Neural cell (in vitro differentiated cells): ENCODE data around the gene PPP1R2B. TPM values are rescaled to one million over a fixed set of nuclear protein-coding genes. Genes with fewer than 3 reads are reported as not detected.

ENCODE experiments used
- H2AFZ ChIP-seq: fragments of 200-600, 300-800 bp; sonication (generic), shearing (Covaris generic); 2 replicates; pipeline ENCODE4 v1.6.0; 2014; ENCODE audit warnings: low read depth, mild to moderate bottlenecking, antibody characterized with exemption, low read length, moderate library complexity
- H3F3A ChIP-seq: fragments of 200-600 bp; shearing (Covaris generic); 2 replicates; pipeline ENCODE4 v1.6.1; 2016; ENCODE audit warnings: mild to moderate bottlenecking, moderate library complexity, mixed read lengths, antibody characterized with exemption, low read length; ENCODE audit not compliant: insufficient read depth, poor library complexity, severe bottlenecking
- H3K27ac ChIP-seq: fragments of 200-600, 300-800 bp; sonication (generic), shearing (Covaris generic); 2 replicates; pipeline ENCODE4 v1.5.1; 2014; ENCODE audit warnings: mild to moderate bottlenecking, low read length, moderate library complexity
- H3K27me3 ChIP-seq: fragments of 300-800, 200-600 bp; sonication (generic), shearing (Covaris generic); 2 replicates; pipeline ENCODE4 v1.6.0; 2014; ENCODE audit warnings: mild to moderate bottlenecking, low read depth, low read length, moderate library complexity; ENCODE audit not compliant: insufficient read depth
- H3K36me3 ChIP-seq: fragments of 300-800, 200-600 bp; sonication (generic), shearing (Covaris generic); 2 replicates; pipeline ENCODE4 v1.5.1; 2014; ENCODE audit warnings: mild to moderate bottlenecking, antibody characterized with exemption, low read length, moderate library complexity; ENCODE audit not compliant: insufficient read depth
- H3K4me2 ChIP-seq: fragments of 300-800, 200-600 bp; sonication (generic), shearing (Covaris generic); 2 replicates; pipeline ENCODE4 v1.6.0; 2014; ENCODE audit warnings: mild to moderate bottlenecking, low read length
- H3K4me3 ChIP-seq: fragments of 300-800, 200-600 bp; sonication (generic), shearing (Covaris generic); 2 replicates; pipeline ENCODE4 v1.5.1; 2014; ENCODE audit warnings: mild to moderate bottlenecking, low read length, moderate library complexity
- H3K79me2 ChIP-seq: fragments of 200-600 bp; shearing (Covaris generic); replicated peaks from 2 replicates; pipeline ENCODE4 v1.6.0; 2014; ENCODE audit warnings: mild to moderate bottlenecking, low read length, moderate library complexity; ENCODE audit not compliant: insufficient read depth
- H3K9ac ChIP-seq: fragments of 300-800, 200-600 bp; sonication (generic), shearing (Covaris generic); 2 replicates; pipeline ENCODE4 v1.6.1; 2016; ENCODE audit warnings: mild to moderate bottlenecking, low read length, mixed read lengths
- H3K9me2 ChIP-seq: fragments of 200-600 bp; shearing (Covaris generic); 2 replicates; pipeline ENCODE4 v1.6.1; 2016; ENCODE audit warnings: mild to moderate bottlenecking, low read length, mixed read lengths; ENCODE audit not compliant: insufficient read depth
- H3K9me3 ChIP-seq: fragments of 200-600, 300-800 bp; sonication (generic), shearing (Covaris generic); 2 replicates; pipeline ENCODE4 v1.6.1; 2016; ENCODE audit warnings: mild to moderate bottlenecking, mixed run types, low read length, moderate library complexity, mixed read lengths
- H4K20me1 ChIP-seq: fragments of 200-600 bp; shearing (Covaris generic); 2 replicates; pipeline ENCODE4 v1.6.1; 2016; ENCODE audit warnings: mild to moderate bottlenecking, mixed run types; ENCODE audit not compliant: insufficient read depth
- CTCF ChIP-seq: fragments of 450-650 bp; IDR thresholded peaks from 2 replicates; pipeline ENCODE4 v1.5.1; 2014; ENCODE audit warnings: antibody characterized with exemption, mild to moderate bottlenecking, moderate library complexity; ENCODE audit not compliant: poor library complexity, severe bottlenecking
- EP300 ChIP-seq: fragments of 450-650 bp; conservative IDR thresholded peaks from 2 replicates; pipeline ENCODE4 v1.6.1; 2014; ENCODE audit warnings: antibody characterized with exemption, mild to moderate bottlenecking, moderate library complexity; ENCODE audit not compliant: poor library complexity, severe bottlenecking
- EZH2 ChIP-seq: fragments of 200-600, 300-800 bp; shearing (Covaris generic), sonication (generic); IDR thresholded peaks from 2 replicates; pipeline ENCODE4 v1.6.1; 2014; ENCODE audit warnings: antibody characterized with exemption, low read length, borderline replicate concordance, mild to moderate bottlenecking; ENCODE audit not compliant: insufficient read depth, poor library complexity, severe bottlenecking
- MXI1 ChIP-seq: fragments of 450-650 bp; conservative IDR thresholded peaks from 2 replicates; pipeline ENCODE4 v1.6.1; 2014; ENCODE audit warnings: antibody characterized with exemption, mild to moderate bottlenecking; ENCODE audit not compliant: poor library complexity, severe bottlenecking
- POLR2AphosphoS5 ChIP-seq: IDR thresholded peaks from 2 replicates; pipeline ENCODE4 v1.6.1; 2012
- RAD21 ChIP-seq: fragments of 450-650 bp; conservative IDR thresholded peaks from 2 replicates; pipeline ENCODE4 v1.6.1; 2014; ENCODE audit warnings: antibody characterized with exemption, mild to moderate bottlenecking, moderate library complexity
- REST ChIP-seq: IDR thresholded peaks from 2 replicates; pipeline ENCODE4 v1.6.1; 2012; ENCODE audit warnings: borderline replicate concordance
- SMC3 ChIP-seq: fragments of 450-650 bp; conservative IDR thresholded peaks from 2 replicates; pipeline ENCODE4 v1.6.1; 2014; ENCODE audit warnings: antibody characterized with exemption, mild to moderate bottlenecking, moderate library complexity; ENCODE audit not compliant: poor library complexity
- TAF1 ChIP-seq: IDR thresholded peaks from 2 replicates; pipeline ENCODE4 v1.6.1; 2012; ENCODE audit warnings: low read depth
- polyA plus RNA-seq: library from polyadenylated mRNA; depleted of rRNA; stranded (reverse); fragments of >200 nt; gene quantifications from 2 replicates; pipeline ENCODE4 v1.2.3, GENCODE V29; 2014

Gene PPP1R2B
- polyA plus RNA-seq, 1 donor from 2014 or later = not detected

- Histone ChIP-seq H3K4me2 (no peak overlapping the region), H3K9me3 (no peaks in the 10 kb centered on the region), H3K9me2 (no peaks in the 10 kb centered on the region), H4K20me1 (no peaks in the 10 kb centered on the region), H3K9ac (no peak overlapping the region), H3K27ac (no peak overlapping the region), H2AFZ (no peak overlapping the region), H3K36me3 (no peaks in the 10 kb centered on the region), H3K79me2 (no peaks in the 10 kb centered on the region), H3K4me3 (no peak overlapping the region), H3F3A (no peaks in the 10 kb centered on the region), H3K27me3 (no peaks in the 10 kb centered on the region)
- TF ChIP-seq REST = no peak
- TF ChIP-seq EZH2 = no peak
- no peak for TF ChIP-seq CTCF
- TF ChIP-seq SMC3 = no peak
- TF ChIP-seq MXI1 = no peak
- TF ChIP-seq RAD21 = no peak
- TF ChIP-seq TAF1 = no peak
- TF ChIP-seq POLR2AphosphoS5 = no peak
- no peak for TF ChIP-seq EP300
Measured at GRCh38 chr5:156836846-156837245, 13.2 kb upstream of the PPP1R2B start.

GRCh38 chr5:156838961-156839360, 11.1 kb upstream of the PPP1R2B start:
- TF ChIP-seq CTCF (no peak), SMC3 (no peak), POLR2AphosphoS5 (no peak), EP300 (no peak), TAF1 (no peak), REST (no peak), MXI1 (no peak), RAD21 (no peak), EZH2 (no peak)
- Histone ChIP-seq H3K36me3 (no peaks in the 10 kb centered on the region), H3K4me3 (no peak overlapping the region), H3K9me2 (no peaks in the 10 kb centered on the region), H3K4me2 (no peak overlapping the region), H3K9me3 (no peaks in the 10 kb centered on the region), H3K79me2 (no peaks in the 10 kb centered on the region), H3F3A (no peaks in the 10 kb centered on the region), H3K9ac (no peak overlapping the region), H3K27me3 (no peaks in the 10 kb centered on the region), H3K27ac (no peak overlapping the region), H2AFZ (no peak overlapping the region), H4K20me1 (no peaks in the 10 kb centered on the region)
